HepG2 (cell line): ENCODE results near the gene SIRT7. TPM values are rescaled to one million over a fixed set of nuclear protein-coding genes. Genes with fewer than 3 reads are reported as not detected.

Experiments
- FOXA3 ChIP-seq: IDR thresholded peaks from 2 replicates; pipeline ENCODE4 v1.6.1; 2016; ENCODE audit warnings: missing genetic modification reagents, missing compliant biosample characterization
- IKZF1 ChIP-seq: fragments of 450-650 bp; IDR thresholded peaks from 2 replicates; pipeline ENCODE4 v1.7.1; 2016
- JARID2 ChIP-seq: sonication (generic); formaldehyde crosslinking; IDR thresholded peaks from 2 replicates; pipeline ENCODE4 v1.8.1; 2023; ENCODE audit warnings: missing genetic modification reagents, inconsistent platforms; ENCODE audit not compliant: insufficient replicate concordance
- SYNCRIP ChIP-seq: fragments of 200-400 bp; formaldehyde crosslinking; IDR thresholded peaks from 2 replicates; pipeline ENCODE4 v1.6.1; 2018; ENCODE audit warnings: mild to moderate bottlenecking, low read depth, low read length; ENCODE audit not compliant: insufficient read depth
- TARDBP ChIP-seq: sonication (generic); formaldehyde crosslinking; IDR thresholded peaks from 2 replicates; pipeline ENCODE4 v1.8.0; 2022; ENCODE audit warnings: mild to moderate bottlenecking, missing genetic modification reagents
- TBX3 ChIP-seq: fragments of 450-650 bp; IDR thresholded peaks from 2 replicates; pipeline ENCODE4 v1.6.1; 2017; ENCODE audit warnings: antibody characterized with exemption, mild to moderate bottlenecking, inconsistent platforms, borderline replicate concordance
- ZBTB40 ChIP-seq, 2 experiments: fragments of 450-650 bp in 1 of 2; sonication (generic) in 1 of 2; formaldehyde crosslinking in 1 of 2; IDR thresholded peaks; 2 replicates each; pipeline versions ENCODE4 v1.6.1 to v1.8.0; 2016 to 2022; ENCODE audit warnings: antibody characterized with exemption in 1 of 2, mild to moderate bottlenecking in 1 of 2, missing genetic modification reagents in 1 of 2
- ZNF251 ChIP-seq: sonication (generic); formaldehyde crosslinking; IDR thresholded peaks from 2 replicates; pipeline ENCODE4 v1.9.0; 2021; ENCODE audit warnings: mild to moderate bottlenecking, missing genetic modification reagents
- ZNF264 ChIP-seq: sonication (generic); formaldehyde crosslinking; IDR thresholded peaks from 2 replicates; pipeline ENCODE4 v1.4.0; 2020; ENCODE audit warnings: missing genetic modification reagents
- ZNF280B ChIP-seq: sonication (generic); formaldehyde crosslinking; IDR thresholded peaks from 2 replicates; pipeline ENCODE4 v1.5.0; 2020; ENCODE audit warnings: missing genetic modification reagents, mild to moderate bottlenecking, borderline replicate concordance
- ZNF281 ChIP-seq: sonication (generic); formaldehyde crosslinking; IDR thresholded peaks from 2 replicates; pipeline ENCODE4 v1.4.0; 2020; ENCODE audit warnings: missing genetic modification reagents, borderline replicate concordance
- ZNF33A ChIP-seq: sonication (generic); formaldehyde crosslinking; IDR thresholded peaks from 2 replicates; pipeline ENCODE4 v1.5.1; 2020; ENCODE audit warnings: missing genetic modification reagents, mild to moderate bottlenecking, moderate library complexity, borderline replicate concordance
- ZNF607 ChIP-seq: sonication (generic); formaldehyde crosslinking; IDR thresholded peaks from 2 replicates; pipeline ENCODE4 v1.5.1; 2020; ENCODE audit warnings: missing genetic modification reagents, mild to moderate bottlenecking, borderline replicate concordance
- ZNF629 ChIP-seq: sonication (generic); formaldehyde crosslinking; conservative IDR thresholded peaks from 2 replicates; pipeline ENCODE4 v1.5.0; 2020; ENCODE audit warnings: missing genetic modification reagents
- ZNF879 ChIP-seq: sonication (generic); formaldehyde crosslinking; IDR thresholded peaks from 2 replicates; pipeline ENCODE4 v1.8.1; 2023; ENCODE audit warnings: missing genetic modification reagents
- polyA plus RNA-seq, 8 experiments: library from polyadenylated mRNA; depleted of rRNA in 3 of 8; stranded (reverse) in 7 of 8; unstranded in 1 of 8; fragments of >200 nt; fragmentation: Illumina TruSeq in 4 of 8; extraction: Trizol in 4 of 8; gene quantifications; 2 replicates each; pipeline versions ENCODE4 v1.2.1 to v1.2.3, GENCODE V29; 2011 to 2016; ENCODE audit warnings: low read depth in 4 of 8, missing spikeins in 1 of 8, mixed read lengths in 1 of 8; ENCODE audit not compliant: insufficient read depth in 1 of 8
- total RNA-seq, 5 experiments: library from RNA; depleted of rRNA; stranded (reverse); fragments of >200 nt; fragmentation: Illumina TruSeq; extraction: Trizol; gene quantifications; 2 replicates each; pipeline ENCODE4 v1.2.3, GENCODE V29; 2016; ENCODE audit warnings: low read depth in 1 of 5

Gene SIRT7
- total and polyA plus RNA-seq, 2 of the 13 experiments (the other 11 are each of a cell fraction or from before 2014, with no cell fraction given): 8.3 to 24.8 TPM

- TF ChIP-seq ZBTB40 (IDR thresholded peaks at IDR 0.05) (no peak), ZBTB40 (CRISPR knock-in tag; IDR thresholded peaks at IDR 0.05) (no peak), FOXA3 (CRISPR knock-in tag) (no peak), ZNF251 (CRISPR knock-in tag) (no peak), ZNF264 (CRISPR knock-in tag) (no peak), TARDBP (CRISPR knock-in tag) (no peak), SYNCRIP (no peak), ZNF281 (CRISPR knock-in tag) (no peak; the same call in 1 of the 2 replicates), IKZF1 (no peak), TBX3 (no peak), JARID2 (no peak), ZNF607 (no peak), ZNF280B (CRISPR knock-in tag) (no peak), ZNF879 (CRISPR knock-in tag) (no peak), ZNF33A (no peak), ZNF629 (CRISPR knock-in tag) (no peak)
These were observed 43.8 kb upstream of the SIRT7 start (continued) for GRCh38 chr17:81961521-81962498.
